Esophagus (tissue), 2 donors: ENCODE results near the gene UGT1A1. TPM values are rescaled to one million over a fixed set of nuclear protein-coding genes. Genes with fewer than 3 reads are reported as not detected.
"Not testable (repeated sequence)": the region's sequence is repeated elsewhere in the genome, so short reads cannot be mapped to it uniquely, and the experiment has no call there.

Experiments
- H3K27ac ChIP-seq, 2 donors: one replicate each; pipeline ENCODE4 v1.5.1; 2013; ENCODE audit warnings: low read depth in 2 of 2, mild to moderate bottlenecking in 2 of 2, inconsistent platforms in 1 of 2, low read length in 1 of 2, moderate library complexity in 1 of 2
- H3K27me3 ChIP-seq, 2 donors: one replicate each; pipeline ENCODE4 v1.6.1; 2013; ENCODE audit warnings: low read length in 2 of 2, control low read depth in 1 of 2, mild to moderate bottlenecking in 1 of 2; ENCODE audit not compliant: insufficient read depth in 2 of 2, control insufficient read depth in 1 of 2
- H3K36me3 ChIP-seq, 2 donors: one replicate each; pipeline ENCODE4 v1.6.1; 2013; ENCODE audit warnings: low read length in 1 of 2; ENCODE audit not compliant: control insufficient read depth in 2 of 2, insufficient read depth in 2 of 2
- H3K4me1 ChIP-seq, 2 donors: one replicate each; pipeline ENCODE4 v1.6.1; 2013; ENCODE audit warnings: low read length in 1 of 2; ENCODE audit not compliant: control insufficient read depth in 2 of 2, insufficient read depth in 2 of 2
- H3K4me3 ChIP-seq, 2 donors: one replicate each; pipeline ENCODE4 v1.5.1; 2013; ENCODE audit warnings: low read length in 2 of 2, mild to moderate bottlenecking in 2 of 2, low read depth in 1 of 2, moderate library complexity in 1 of 2
- H3K9me3 ChIP-seq, 2 donors: one replicate each; pipeline ENCODE4 v1.6.1; 2013; ENCODE audit warnings: mild to moderate bottlenecking in 2 of 2, low read depth in 1 of 2, low read length in 1 of 2, moderate library complexity in 1 of 2; ENCODE audit not compliant: control insufficient read depth in 2 of 2, insufficient read depth in 1 of 2
- WGBS, 2 donors: extraction: QIAGEN DNeasy Blood & Tissue Kit; methylation state at CpG; one replicate each; pipeline ENCODE4 v1.1.7; 2013; 5-methylcytosine and 5-hydroxymethylcytosine counted together
- polyA plus RNA-seq, 2 donors: library from polyadenylated mRNA; stranded (reverse); fragments of 200-250 nt; gene quantifications; one replicate each; pipeline ENCODE4 v1.2.3, GENCODE V29; 2013
- donor health status: healthy with polysubstance abuse.
- donor health status: Bipolar disorder and iron deficiency.

UGT1A1 gene
- polyA plus RNA-seq, 2 donors: 0.75 to 2.0 TPM

DNA sequence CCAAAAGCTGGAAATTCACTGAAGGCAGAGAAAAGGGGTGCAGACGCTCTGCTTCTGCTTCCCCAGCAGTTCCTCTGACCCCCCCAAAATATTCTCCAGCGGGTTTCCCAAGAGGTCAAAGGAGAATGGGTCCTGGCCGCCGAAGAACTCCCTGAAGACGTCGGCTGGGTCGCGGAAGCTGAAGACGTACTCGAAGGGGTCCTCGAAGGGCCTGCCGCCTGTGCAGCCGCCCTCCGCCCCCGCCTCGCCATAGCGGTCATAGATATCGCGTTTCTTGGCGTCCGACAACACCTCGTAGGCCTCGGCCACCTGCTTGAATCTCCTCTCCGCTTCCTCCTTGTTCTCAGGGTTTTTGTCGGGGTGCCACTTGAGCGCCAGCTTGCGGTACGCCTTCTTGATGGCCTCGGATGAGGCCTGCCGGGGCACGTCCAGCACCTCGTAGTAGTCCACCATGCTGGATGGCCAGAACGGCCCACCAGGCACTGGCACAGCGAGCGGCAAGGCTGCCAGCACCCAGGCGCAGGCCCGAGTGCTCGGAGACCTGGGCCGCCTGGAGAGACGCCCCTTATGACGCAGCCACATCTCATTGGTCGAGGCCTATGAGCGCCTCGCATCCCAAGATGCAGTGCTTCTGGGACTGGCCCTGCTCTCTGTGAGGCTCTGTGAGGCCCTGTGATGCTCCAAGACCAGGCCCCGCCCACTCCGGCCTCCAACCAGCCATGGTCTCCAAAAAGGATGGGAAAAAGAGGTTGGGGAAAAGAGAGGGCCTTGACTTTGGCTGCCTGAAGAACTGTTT is 16.4 kb upstream of the UGT1A1 start:
- 94 to 95% methylated on average over 44 to 46 of the region's 46 CpGs for WGBS, 2 donors
- Histone ChIP-seq H3K4me1 (no peaks in the 10 kb centered on the region), H3K9me3 (no peaks in the 10 kb centered on the region), H3K36me3 (peaks cover 0 to 2% of the 10 kb centered on the region in 2 donors), H3K27me3 (no peaks in the 10 kb centered on the region), H3K4me3 (no peak overlapping the region), H3K27ac (no peak overlapping the region)

DNA sequence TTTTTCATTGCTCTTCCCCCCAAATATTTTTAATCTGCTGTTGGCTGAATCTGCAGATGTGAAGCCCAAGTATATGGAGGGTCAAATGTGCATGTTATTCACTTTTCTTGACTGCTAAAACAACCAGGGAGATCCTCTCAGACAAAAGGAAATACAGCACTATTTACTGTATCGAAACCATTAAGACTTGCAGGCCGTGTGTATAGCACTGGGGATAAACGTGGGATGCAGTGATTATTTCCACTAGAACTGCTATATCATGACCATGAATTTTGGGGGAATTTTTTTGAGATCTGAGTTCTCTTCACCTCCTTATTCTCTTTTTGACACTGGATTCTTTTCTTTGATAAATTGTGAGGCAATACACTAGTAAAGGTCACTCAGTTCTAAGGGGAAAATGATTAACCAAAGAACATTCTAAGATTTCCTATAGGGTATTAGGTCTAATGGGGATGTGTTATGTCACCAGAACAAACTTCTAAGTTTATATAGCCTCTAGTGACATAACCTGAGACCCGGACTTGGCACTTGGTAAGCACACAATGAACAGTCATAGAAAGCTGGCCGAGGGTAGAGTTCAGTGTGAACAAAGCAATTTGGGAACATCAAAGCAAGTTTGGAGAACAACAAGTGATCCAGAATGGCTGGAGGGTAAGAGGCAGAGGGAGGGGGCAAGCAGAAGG is 14.9 kb upstream of the UGT1A1 start:
- Histone ChIP-seq H3K4me1 (no peaks in the 10 kb centered on the region), H3K27ac (no peak overlapping the region)

DNA sequence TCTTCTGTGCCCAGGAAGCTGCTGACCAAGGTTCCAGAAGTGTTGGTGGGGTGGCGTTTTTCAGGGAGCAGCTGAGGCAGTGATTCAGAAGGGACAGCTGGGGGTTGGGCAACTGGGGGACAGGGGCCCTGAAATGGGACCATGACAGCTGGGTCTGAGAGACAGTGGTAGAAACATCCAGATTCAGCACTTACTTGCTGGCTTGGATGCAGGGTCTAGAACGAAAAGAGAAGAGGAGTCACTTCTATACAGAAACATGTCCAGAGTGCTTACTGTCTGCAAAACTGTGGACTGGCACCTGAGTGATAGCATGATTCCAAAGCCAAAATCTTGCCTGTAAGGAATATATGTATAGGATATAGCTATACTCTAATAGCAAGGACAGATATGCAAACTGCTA is 14.2 kb upstream of the UGT1A1 start:
- not testable (repeated sequence) for H3K9me3 ChIP-seq, H3K4me1 ChIP-seq, H3K27ac ChIP-seq, H3K36me3 ChIP-seq, H3K27me3 ChIP-seq, H3K4me3 ChIP-seq
- 71 to 77% methylated on average over 2 of the region's 2 CpGs for WGBS, 2 donors

More for the DNA sequence above, 14.9 kb upstream of the UGT1A1 start:
- Histone ChIP-seq H3K4me3 (no peak overlapping the region), H3K36me3 (peaks cover 0 to 2% of the 10 kb centered on the region in 2 donors), H3K9me3 (no peaks in the 10 kb centered on the region), H3K27me3 (no peaks in the 10 kb centered on the region)
- 65 to 67% methylated on average over 5 of the region's 5 CpGs for WGBS, 2 donors

DNA sequence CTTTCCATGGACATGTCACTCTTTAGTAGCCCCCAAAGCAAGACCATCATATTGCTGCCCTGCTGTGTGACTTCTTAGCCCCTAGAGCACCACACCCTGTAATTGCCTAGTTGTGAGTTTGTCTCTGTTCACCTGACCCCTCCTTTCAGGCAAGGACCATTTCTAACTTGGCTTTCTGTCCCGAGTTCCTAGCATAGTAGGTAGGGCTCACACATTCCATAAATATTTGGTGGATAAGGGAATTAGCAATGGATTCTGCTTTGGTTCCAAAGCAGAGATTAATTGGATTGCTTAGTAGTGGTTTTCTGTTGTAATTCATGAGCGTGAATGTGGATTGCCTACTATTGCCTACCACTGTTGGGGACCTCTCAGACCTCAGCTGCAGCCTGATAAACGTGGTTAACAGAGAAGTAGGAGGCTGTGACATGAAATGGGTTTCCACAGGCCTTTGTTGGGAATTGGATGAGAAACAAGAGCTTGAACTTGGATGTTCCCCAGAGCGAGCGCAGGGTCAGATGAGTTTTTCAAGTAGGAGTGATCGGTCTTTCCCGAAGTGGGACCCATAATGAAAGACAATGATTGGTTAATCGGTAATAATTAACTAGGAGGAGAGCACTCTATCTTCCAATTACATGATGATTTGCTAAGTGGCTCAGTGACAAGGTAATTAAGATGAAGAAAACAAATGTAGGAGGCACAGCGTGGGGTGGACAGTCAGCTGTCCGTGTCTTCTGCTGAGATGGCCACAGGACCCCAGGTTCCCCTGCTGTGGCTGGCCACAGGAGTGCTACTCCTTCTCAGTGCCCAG is 13.4 kb upstream of the UGT1A1 start:
- Histone ChIP-seq H3K27me3 (no peaks in the 10 kb centered on the region), H3K27ac (no peak overlapping the region), H3K4me1 (no peaks in the 10 kb centered on the region), H3K4me3 (no peak overlapping the region), H3K9me3 (peaks cover 0 to 7% of the 10 kb centered on the region in 2 donors), H3K36me3 (peaks cover 0 to 2% of the 10 kb centered on the region in 2 donors)
- WGBS, 2 donors: 76 to 81% methylated on average over 10 of the region's 10 CpGs

DNA sequence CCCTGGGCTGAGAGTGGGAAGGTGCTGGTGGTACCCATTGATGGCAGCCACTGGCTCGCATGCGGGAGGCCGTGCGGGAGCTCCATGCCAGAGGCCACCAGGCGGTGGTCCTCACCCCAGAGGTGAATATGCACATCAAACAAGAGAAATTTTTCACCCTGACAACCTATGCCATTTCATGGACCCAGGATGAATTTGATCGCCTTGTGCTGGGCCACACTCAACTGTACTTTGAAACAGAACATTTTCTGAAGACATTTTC is 12.9 kb upstream of the UGT1A1 start:
- no peaks in the 10 kb centered on the region for H3K4me1 ChIP-seq
- peaks cover 0 to 7% of the 10 kb centered on the region in 2 donors for H3K9me3 ChIP-seq
- H3K27me3 ChIP-seq: no peaks in the 10 kb centered on the region
- 95 to 96% methylated on average over 6 of the region's 6 CpGs for WGBS, 2 donors
- H3K36me3 ChIP-seq: peaks cover 0 to 2% of the 10 kb centered on the region in 2 donors
- no peak overlapping the region for H3K27ac ChIP-seq
- H3K4me3 ChIP-seq: no peak overlapping the region

DNA sequence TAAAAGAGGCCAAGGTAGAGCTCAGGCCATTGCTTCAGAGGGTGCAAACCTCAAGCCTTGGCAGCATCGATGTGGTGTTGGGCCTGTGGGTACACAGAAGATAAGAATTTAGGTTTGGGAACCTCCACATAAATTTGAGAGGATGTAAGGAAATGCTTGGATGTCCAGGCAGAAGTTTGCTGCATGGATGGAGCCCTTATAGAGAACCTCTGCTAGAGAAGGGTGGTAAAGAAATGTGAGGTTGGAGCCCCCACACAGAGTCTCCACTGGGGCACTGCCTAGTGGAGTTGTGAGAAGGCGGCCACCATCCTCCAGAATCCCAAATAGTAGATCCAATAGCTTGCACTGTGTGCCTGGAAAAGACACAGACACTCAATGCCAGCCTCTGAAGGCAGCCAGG is 9.4 kb upstream of the UGT1A1 start:
- not testable (repeated sequence) for H3K27ac ChIP-seq, H3K4me3 ChIP-seq, H3K4me1 ChIP-seq, H3K9me3 ChIP-seq, H3K27me3 ChIP-seq, H3K36me3 ChIP-seq
- 72 to 85% methylated on average over 2 of the region's 2 CpGs for WGBS, 2 donors

DNA sequence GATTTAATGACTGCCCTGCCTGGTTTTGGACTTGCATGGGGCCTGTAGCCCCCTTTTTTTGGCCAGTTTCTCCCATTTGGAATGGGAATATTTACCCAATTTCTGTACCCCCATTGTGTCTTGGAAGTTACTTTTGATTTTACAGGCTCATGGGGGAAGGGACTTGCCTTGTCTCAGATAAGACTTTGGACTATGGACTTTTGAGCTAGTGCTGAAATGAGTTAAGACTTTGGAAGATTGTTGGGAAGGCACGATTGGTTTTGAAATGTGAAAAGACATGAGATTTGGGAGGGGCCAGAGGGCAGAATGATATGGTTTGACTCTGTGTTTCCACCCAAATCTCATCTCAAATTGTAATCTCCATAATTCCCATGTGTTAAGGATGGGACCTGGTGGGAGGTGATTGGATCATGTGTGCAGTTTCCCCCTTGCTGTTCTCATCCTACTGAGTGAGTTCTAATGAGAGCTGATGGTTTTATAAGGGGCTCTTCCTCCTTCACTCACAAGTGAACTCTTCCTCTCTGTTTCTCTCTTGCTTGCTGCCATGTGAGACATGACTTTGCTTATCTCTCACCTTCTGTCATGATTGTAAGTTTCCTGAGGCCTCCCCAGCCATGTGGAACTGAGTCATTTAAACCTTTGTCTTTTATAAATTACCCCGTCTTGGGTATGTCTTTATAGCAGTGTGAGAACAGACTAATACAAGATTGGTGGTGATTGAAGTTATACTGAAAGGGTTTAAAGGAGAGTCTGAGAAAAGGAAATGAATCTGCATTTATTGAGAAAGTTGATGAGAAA is 8.7 kb upstream of the UGT1A1 start:
- not testable (repeated sequence) for H3K4me1 ChIP-seq, H3K9me3 ChIP-seq, H3K27ac ChIP-seq, H3K36me3 ChIP-seq, H3K27me3 ChIP-seq, H3K4me3 ChIP-seq
- WGBS, 2 donors: 60 to 78% methylated on average over 2 of the region's 2 CpGs

DNA sequence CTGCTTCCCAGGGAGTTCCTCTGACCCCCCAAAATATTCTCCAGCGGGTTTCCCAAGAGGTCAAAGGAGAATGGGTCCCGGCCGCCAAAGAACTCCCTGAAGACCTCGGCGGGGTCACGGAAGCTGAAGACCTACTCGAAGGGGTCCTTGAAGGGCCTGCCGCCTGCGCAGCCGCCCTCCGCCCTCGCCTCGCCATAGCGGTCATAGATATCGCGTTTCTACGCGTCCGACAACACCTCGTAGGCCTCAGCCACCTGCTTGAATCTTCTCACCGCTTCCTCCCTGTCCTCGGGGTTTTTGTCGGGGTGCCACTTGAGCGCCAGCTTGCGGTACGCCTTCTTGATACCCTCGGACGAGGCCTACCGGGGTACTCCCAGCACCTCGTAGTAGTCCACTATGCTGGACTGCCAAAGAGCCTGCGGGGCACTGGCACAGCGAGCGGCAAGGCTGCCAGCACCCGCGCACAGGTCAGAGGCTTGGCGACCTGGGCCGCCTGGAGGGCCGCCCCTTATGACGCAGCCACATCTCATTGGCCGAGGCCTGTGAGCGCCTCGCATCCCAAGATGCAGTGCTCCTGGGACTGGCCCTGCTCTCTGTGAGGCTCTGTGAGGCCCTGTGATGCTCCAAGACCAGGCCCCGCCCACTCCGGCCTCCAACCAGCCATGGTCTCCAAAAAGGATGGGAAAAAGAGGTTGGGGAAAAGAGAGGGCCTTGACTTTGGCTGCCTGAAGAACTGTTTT is 5.0 kb upstream of the UGT1A1 start:
- Histone ChIP-seq H3K9me3 (peaks cover 0 to 7% of the 10 kb centered on the region in 2 donors), H3K36me3 (no peaks in the 10 kb centered on the region), H3K27me3 (no peaks in the 10 kb centered on the region), H3K4me3 (no peak overlapping the region), H3K27ac (no peak overlapping the region), H3K4me1 (no peaks in the 10 kb centered on the region)
- 91 to 95% methylated on average over 41 to 44 of the region's 44 CpGs for WGBS, 2 donors
